ENCODE measurements around the gene DYNC1LI1. TPM values are rescaled to one million over a fixed set of nuclear protein-coding genes. Genes with fewer than 3 reads are reported as not detected.

DYNC1LI1 gene
- total and polyA plus RNA-seq, 2 of the 4 experiments (the other 2 are of a cell fraction), result 25.2 to 30.8 TPM

DNA sequence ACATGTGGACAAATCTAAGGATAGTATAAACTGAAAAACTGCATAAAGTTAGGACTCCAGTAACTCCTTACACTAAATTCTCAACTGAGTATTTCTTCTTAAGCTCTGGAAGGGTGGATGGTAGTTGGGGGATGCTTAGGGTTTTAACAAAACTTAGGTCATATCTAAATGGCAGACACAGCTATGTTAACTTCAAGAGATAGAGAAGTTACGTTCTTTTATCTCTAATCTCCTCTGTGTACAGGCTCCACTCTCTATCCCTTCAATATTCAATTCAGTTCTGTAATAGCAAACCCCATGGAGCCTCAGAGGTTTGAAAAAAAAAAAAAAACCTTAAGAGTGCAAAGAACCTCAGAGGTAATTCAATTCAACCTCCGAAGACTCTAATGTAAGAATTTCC, 71.1 kb downstream of the DYNC1LI1 start:
- no peak overlapping the region for H3K18ac ChIP-seq (ENCODE audit: low read depth, low read length)
- intact Hi-C loops (cut with micrococcal nuclease) (no loop called here), in situ Hi-C loops (cut with MboI; ENCODE audit: low sequenced_read_pairs) (no loop called here), dilution Hi-C loops (cut with HindIII; ENCODE audit: low sequenced_read_pairs, unreplicated experiment) (no loop called here)
- H3K4me2 ChIP-seq (ENCODE audit: low read depth, low read length), result no peak overlapping the region
- no peak overlapping the region for H3K14ac ChIP-seq (replicated peaks; ENCODE audit: low read depth, low read length)
- H2BK15ac ChIP-seq (ENCODE audit: low read depth, low read length), result no peak overlapping the region
- H3K36me3 ChIP-seq (ENCODE audit: control insufficient read depth, insufficient read depth, low read length), result no peaks in the 10 kb centered on the region
- H3K27me3 ChIP-seq (ENCODE audit: control insufficient read depth, insufficient read depth, low read length), result no peaks in the 10 kb centered on the region
- no peak overlapping the region for H3K4me3 ChIP-seq (ENCODE audit: insufficient read depth, low read depth, low read length)
- no peak overlapping the region for H2AFZ ChIP-seq (replicated peaks; ENCODE audit: low read length, poor library complexity)
- H3K23ac ChIP-seq (ENCODE audit: low read depth, low read length), result no peak overlapping the region
- peaks cover 3% of the 10 kb centered on the region; the same call in 1 of the 2 replicates for H3K9me1 ChIP-seq (ENCODE audit: insufficient read depth, low read length)
- ChIA-PET POLR2A (ENCODE audit: unreplicated experiment) (no interaction called here), CTCF (no interaction called here)
- H4K8ac ChIP-seq (ENCODE audit: low read depth in 2 of 2, low read length in 2 of 2), result no peak overlapping the region
- H3K56ac ChIP-seq (ENCODE audit: extremely low read depth, insufficient read depth, low read length), result no peak overlapping the region
- DNase-seq (no peak), ATAC-seq (ENCODE audit: low read depth) (no peak)
- no peak overlapping the region for H2BK5ac ChIP-seq (ENCODE audit: low read depth, low read length, poor library complexity, severe bottlenecking)
- no peaks in the 10 kb centered on the region for H3K9me3 ChIP-seq (ENCODE audit: control insufficient read depth, insufficient read depth, low read length)
- H3K27ac ChIP-seq (ENCODE audit: insufficient read depth, low read length), result no peak overlapping the region
- BruUV-seq (replicated peaks), result no TSS peak
- TF ChIP-seq FOS (IDR thresholded peaks at IDR 0.05; ENCODE audit: low read depth, low read length) (no peak), POLR2A (IDR thresholded peaks at IDR 0.05; ENCODE audit: low read depth, low read length) (no peak), RAD21 (IDR thresholded peaks at IDR 0.05; ENCODE audit: low read length) (no peak), NFE2L2 (IDR thresholded peaks at IDR 0.05; ENCODE audit: low read depth, low read length) (no peak), MXI1 (IDR thresholded peaks at IDR 0.05; ENCODE audit: borderline replicate concordance, low read depth, low read length) (no peak), SMC3 (IDR thresholded peaks at IDR 0.05; ENCODE audit: low read depth, low read length) (no peak), CEBPB (IDR thresholded peaks at IDR 0.05; ENCODE audit: low read depth, low read length) (no peak), MAZ (IDR thresholded peaks at IDR 0.05; ENCODE audit: borderline replicate concordance, low read depth, low read length) (no peak), RFX5 (IDR thresholded peaks at IDR 0.05; ENCODE audit: low read depth, low read length) (no peak), BHLHE40 (IDR thresholded peaks at IDR 0.05; ENCODE audit: low read depth, low read length) (no peak), MAFK (IDR thresholded peaks at IDR 0.05; ENCODE audit: low read depth, low read length) (no peak)
- TF ChIP-seq, protein P1, sequence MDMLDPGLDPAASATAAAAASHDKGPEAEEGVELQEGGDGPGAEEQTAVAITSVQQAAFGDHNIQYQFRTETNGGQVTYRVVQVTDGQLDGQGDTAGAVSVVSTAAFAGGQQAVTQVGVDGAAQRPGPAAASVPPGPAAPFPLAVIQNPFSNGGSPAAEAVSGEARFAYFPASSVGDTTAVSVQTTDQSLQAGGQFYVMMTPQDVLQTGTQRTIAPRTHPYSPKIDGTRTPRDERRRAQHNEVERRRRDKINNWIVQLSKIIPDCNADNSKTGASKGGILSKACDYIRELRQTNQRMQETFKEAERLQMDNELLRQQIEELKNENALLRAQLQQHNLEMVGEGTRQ (IDR thresholded peaks at IDR 0.05; ENCODE audit: low read depth, low read length), result no peak
- no peak overlapping the region for H4K5ac ChIP-seq (ENCODE audit: low read depth, low read length)
- peaks cover 29 to 43% of the 10 kb centered on the region in 2 experiments for H3K79me1 ChIP-seq (ENCODE audit: low read depth in 1 of 2, low read length in 2 of 2)
- peaks cover 3% of the 10 kb centered on the region; the same call in 1 of the 2 replicates for H3K4me1 ChIP-seq (ENCODE audit: control insufficient read depth, insufficient read depth, low read length)
- no peak overlapping the region for H2BK120ac ChIP-seq (ENCODE audit: low read depth, low read length)
- WGBS, 2 experiments (ENCODE audit: extremely low coverage in 2 of 2, insufficient read length in 1 of 2), result no CpG with 5 or more reads among the region's 2 CpGs
- H4K20me1 ChIP-seq (ENCODE audit: insufficient read depth, low read length), result peaks cover 27% of the 10 kb centered on the region
- H2AK5ac ChIP-seq (ENCODE audit: low read depth, low read length), result no peak overlapping the region
- H3K9ac ChIP-seq (ENCODE audit: low read depth, low read length), result no peak overlapping the region
- H2BK20ac ChIP-seq (ENCODE audit: low read depth, low read length), result no peak overlapping the region
- no peak overlapping the region for H4K91ac ChIP-seq (ENCODE audit: insufficient read depth, low read depth, low read length)
- H2AK9ac ChIP-seq (replicated peaks; ENCODE audit: low read depth, low read length, poor library complexity), result no peak overlapping the region
- H3K4ac ChIP-seq (ENCODE audit: low read depth, low read length), result no peak overlapping the region

Data from IMR-90 (cell line).